ENCODE results near the gene LMBR1L.
A peak's percentile ranks its signal among the peaks of the same experiment; 100 is the strongest.

LMBR1L gene

GRCh38 chr12:49093792-49094159 is 16.9 kb downstream of the LMBR1L start:
- no peak overlapping the region for H3K27ac ChIP-seq (ENCODE audit: low read depth, low read length)

DNA sequence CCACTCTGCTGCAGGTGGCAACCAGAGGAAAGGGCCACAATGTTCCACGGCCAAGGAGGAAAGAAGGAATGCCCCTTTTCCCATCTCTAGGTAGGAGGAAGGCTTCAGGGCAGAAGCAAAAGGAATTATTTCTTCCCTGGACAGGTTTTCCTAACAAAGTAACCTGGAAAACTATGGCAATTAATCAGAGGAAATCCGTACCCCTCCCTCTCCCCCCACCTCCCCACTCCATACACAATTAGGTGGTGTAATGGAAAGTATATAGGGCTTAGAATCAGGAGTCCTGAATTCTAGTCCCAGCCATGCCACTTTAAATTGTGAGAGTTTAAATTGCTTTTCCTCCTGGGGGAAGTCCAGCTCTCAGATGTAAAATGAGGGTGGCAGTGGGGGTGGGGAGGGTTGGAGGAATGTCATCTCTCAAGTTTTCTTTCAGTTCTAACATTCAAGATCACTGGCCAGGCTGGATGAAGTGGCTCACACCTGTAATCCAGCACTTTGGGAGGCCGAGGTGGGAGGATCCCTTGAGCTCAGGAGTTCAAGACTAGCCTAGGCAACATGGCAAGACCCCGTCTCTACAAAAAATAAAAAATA is 17.7 kb downstream of the LMBR1L start:
- peaks cover 55% of the 10 kb centered on the region for H3K27me3 ChIP-seq (ENCODE audit: insufficient read depth, low read length)
- H3K4me3 ChIP-seq (ENCODE audit: low read depth, low read length): no peak overlapping the region
- H2AFZ ChIP-seq (ENCODE audit: low read length, unreplicated experiment): no peak overlapping the region

More at GRCh38 chr12:49093792-49094159, 16.9 kb downstream of the LMBR1L start:
- no peaks in the 10 kb centered on the region; the same call in 1 of the 2 replicates for H3K36me3 ChIP-seq (ENCODE audit: insufficient read depth, low read length)
- no peaks in the 10 kb centered on the region for H3K79me2 ChIP-seq (ENCODE audit: control insufficient read depth, insufficient read depth, low read length, unreplicated experiment)
- peaks cover 26% of the 10 kb centered on the region for H3K4me1 ChIP-seq (ENCODE audit: control insufficient read depth, insufficient read depth, low read length, unreplicated experiment)
- no peak overlapping the region for H2AFZ ChIP-seq (ENCODE audit: low read length, unreplicated experiment)
- peak overlapping the region; percentile 45; the same call in 1 of the 2 replicates for H3K4me3 ChIP-seq (ENCODE audit: low read depth, low read length)
- peaks cover 53% of the 10 kb centered on the region for H3K27me3 ChIP-seq (ENCODE audit: insufficient read depth, low read length)

DNA sequence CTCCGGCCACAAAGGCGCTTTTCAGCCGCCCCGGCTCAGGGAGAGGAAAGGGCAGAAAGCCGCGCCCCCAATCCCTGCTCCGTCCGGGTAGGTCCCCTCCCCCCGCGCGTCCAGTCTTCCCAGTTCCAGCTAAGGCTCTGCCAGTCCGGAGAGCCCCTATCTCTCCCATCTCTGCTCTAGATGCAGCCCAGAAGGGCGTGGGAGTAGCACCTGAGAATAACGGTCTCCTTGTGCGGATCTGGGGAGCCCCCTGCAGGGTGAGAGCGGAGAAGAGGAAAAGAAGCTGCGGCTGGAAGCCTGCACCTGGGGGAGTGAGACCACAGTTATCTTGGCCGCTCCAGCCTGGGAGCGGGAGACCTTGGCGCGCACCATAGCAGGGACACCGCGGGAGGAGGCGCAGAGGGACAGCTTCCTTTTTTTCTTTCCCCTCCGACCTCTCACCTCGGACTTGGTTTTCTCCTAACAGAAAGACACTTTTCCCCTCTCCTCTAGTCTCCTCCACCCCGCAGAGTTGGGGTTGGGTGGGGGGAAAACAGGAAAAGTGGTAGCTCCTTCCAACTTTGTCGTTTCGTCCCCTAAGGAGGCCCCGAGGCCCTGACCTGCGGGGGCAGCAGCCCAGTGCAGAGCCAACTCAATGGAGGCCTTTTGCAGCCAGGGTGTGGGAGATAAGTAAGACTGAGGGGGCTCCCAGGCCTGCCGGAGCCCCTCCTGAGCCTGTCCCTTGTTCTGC is 18.4 kb downstream of the LMBR1L start:
- Histone ChIP-seq H3K36me3 (ENCODE audit: insufficient read depth, low read length) (no peaks in the 10 kb centered on the region; the same call in 1 of the 2 replicates), H3K27ac (ENCODE audit: low read depth, low read length) (no peak overlapping the region), H3K79me2 (ENCODE audit: control insufficient read depth, insufficient read depth, low read length, unreplicated experiment) (no peaks in the 10 kb centered on the region), H3K27me3 (ENCODE audit: insufficient read depth, low read length) (peaks cover 55% of the 10 kb centered on the region), H3K4me3 (ENCODE audit: low read depth, low read length) (peak overlapping the region; percentile 66), H2AFZ (ENCODE audit: low read length, unreplicated experiment) (no peak overlapping the region), H3K4me1 (ENCODE audit: control insufficient read depth, insufficient read depth, low read length, unreplicated experiment) (peaks cover 26% of the 10 kb centered on the region)

More for the DNA sequence above, 17.7 kb downstream of the LMBR1L start:
- H3K79me2 ChIP-seq (ENCODE audit: control insufficient read depth, insufficient read depth, low read length, unreplicated experiment): no peaks in the 10 kb centered on the region
- no peaks in the 10 kb centered on the region; the same call in 1 of the 2 replicates for H3K36me3 ChIP-seq (ENCODE audit: insufficient read depth, low read length)
- peaks cover 26% of the 10 kb centered on the region for H3K4me1 ChIP-seq (ENCODE audit: control insufficient read depth, insufficient read depth, low read length, unreplicated experiment)
- H3K27ac ChIP-seq (ENCODE audit: low read depth, low read length): no peak overlapping the region

- H3K4me3 ChIP-seq (ENCODE audit: low read depth, low read length): peak overlapping the region; percentile 66
- H3K36me3 ChIP-seq (ENCODE audit: insufficient read depth, low read length): no peaks in the 10 kb centered on the region
- no peaks in the 10 kb centered on the region for H3K79me2 ChIP-seq (ENCODE audit: control insufficient read depth, insufficient read depth, low read length, unreplicated experiment)
- peaks cover 26% of the 10 kb centered on the region for H3K4me1 ChIP-seq (ENCODE audit: control insufficient read depth, insufficient read depth, low read length, unreplicated experiment)
- H3K27ac ChIP-seq (ENCODE audit: low read depth, low read length): no peak overlapping the region
- no peak overlapping the region for H2AFZ ChIP-seq (ENCODE audit: low read length, unreplicated experiment)
- H3K27me3 ChIP-seq (ENCODE audit: insufficient read depth, low read length): peaks cover 55% of the 10 kb centered on the region
Observed at GRCh38 chr12:49091836-49092085, 18.9 kb downstream of the LMBR1L start.

DNA sequence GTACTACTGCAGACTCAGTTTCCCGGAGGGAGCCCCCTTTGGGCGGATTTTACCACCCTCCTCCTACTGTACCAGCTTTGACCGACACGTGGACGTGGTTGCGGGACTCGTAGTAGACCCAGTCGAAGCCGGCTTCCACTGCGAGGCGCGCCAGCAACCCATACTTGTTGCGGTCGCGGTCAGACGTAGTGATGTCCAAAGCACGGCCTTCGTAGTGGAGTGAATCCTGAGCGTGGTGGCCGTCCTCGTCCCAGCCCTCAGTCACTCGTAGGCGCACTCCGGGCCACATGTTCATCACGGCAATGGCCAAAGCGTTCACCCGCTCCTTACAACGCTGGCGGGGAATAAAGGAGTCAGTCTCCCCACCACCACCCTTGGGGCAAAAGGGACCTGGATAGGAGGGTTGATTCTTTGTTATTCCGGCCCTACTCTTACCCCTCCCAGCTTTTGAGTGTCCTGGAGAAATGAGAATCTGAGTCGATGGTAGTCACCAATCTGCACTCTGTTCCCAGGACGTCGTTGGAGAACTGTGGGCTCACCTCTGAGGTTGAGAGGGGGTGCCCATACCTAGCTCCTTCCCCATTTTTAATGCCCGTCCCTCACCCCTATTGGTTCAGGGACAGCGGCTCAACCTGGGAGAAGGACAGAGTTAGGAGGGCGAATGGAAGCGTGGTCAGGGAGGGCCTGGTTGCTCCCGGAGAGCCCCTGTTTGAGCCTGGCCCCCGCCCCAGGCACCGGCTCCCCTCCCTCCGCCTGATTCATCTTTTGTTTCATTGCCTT is 19.4 kb downstream of the LMBR1L start:
- H3K4me3 ChIP-seq (ENCODE audit: low read depth, low read length): no peak overlapping the region
- H3K36me3 ChIP-seq (ENCODE audit: insufficient read depth, low read length): no peaks in the 10 kb centered on the region
- no peak overlapping the region for H3K27ac ChIP-seq (ENCODE audit: low read depth, low read length)
- H3K79me2 ChIP-seq (ENCODE audit: control insufficient read depth, insufficient read depth, low read length, unreplicated experiment): no peaks in the 10 kb centered on the region
- peaks cover 55% of the 10 kb centered on the region for H3K27me3 ChIP-seq (ENCODE audit: insufficient read depth, low read length)
- peaks cover 26% of the 10 kb centered on the region for H3K4me1 ChIP-seq (ENCODE audit: control insufficient read depth, insufficient read depth, low read length, unreplicated experiment)
- no peak overlapping the region for H2AFZ ChIP-seq (ENCODE audit: low read length, unreplicated experiment)

GRCh38 chr12:49089821-49090773 is 20.6 kb downstream of the LMBR1L start:
- H3K27ac ChIP-seq (ENCODE audit: low read depth, low read length): no peak overlapping the region
- H3K27me3 ChIP-seq (ENCODE audit: insufficient read depth, low read length): peaks cover 54% of the 10 kb centered on the region
- peaks cover 26% of the 10 kb centered on the region for H3K4me1 ChIP-seq (ENCODE audit: control insufficient read depth, insufficient read depth, low read length, unreplicated experiment)

DNA sequence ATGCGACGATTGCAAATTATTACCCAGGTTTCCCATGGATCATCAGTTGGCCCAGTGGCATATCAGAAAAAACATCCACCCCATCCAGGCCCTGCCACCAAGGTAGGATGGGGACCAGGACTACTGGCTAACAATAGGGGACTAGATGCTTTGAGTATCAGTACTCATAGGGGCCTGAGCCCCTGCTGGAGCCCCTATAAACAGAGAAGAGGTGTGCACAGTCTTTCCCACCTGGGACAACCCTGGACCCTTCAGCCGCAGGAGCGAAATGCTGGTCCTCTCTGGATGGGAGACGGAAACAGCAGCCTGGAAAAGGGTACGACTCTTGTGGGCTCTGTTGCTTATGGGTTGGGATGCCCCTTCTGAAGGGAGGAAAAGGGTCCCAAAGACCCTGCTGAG is 21.7 kb downstream of the LMBR1L start:
- peaks cover 42% of the 10 kb centered on the region for H3K27me3 ChIP-seq (ENCODE audit: insufficient read depth, low read length)

More at GRCh38 chr12:49089821-49090773, 20.6 kb downstream of the LMBR1L start:
- Histone ChIP-seq H3K79me2 (ENCODE audit: control insufficient read depth, insufficient read depth, low read length, unreplicated experiment) (no peaks in the 10 kb centered on the region), H3K36me3 (ENCODE audit: insufficient read depth, low read length) (no peaks in the 10 kb centered on the region), H3K4me3 (ENCODE audit: low read depth, low read length) (peak overlapping the region; percentile 77), H2AFZ (ENCODE audit: low read length, unreplicated experiment) (peak overlapping the region; percentile 35)

GRCh38 chr12:49088150-49088931 is 22.3 kb downstream of the LMBR1L start:
- Histone ChIP-seq H3K4me3 (ENCODE audit: low read depth, low read length) (peak overlapping the region; percentile 34; the same call in 1 of the 2 replicates), H2AFZ (ENCODE audit: low read length, unreplicated experiment) (peak overlapping the region; percentile 34), H3K36me3 (ENCODE audit: insufficient read depth, low read length) (no peaks in the 10 kb centered on the region), H3K4me1 (ENCODE audit: control insufficient read depth, insufficient read depth, low read length, unreplicated experiment) (peaks cover 12% of the 10 kb centered on the region), H3K27me3 (ENCODE audit: insufficient read depth, low read length) (peaks cover 36% of the 10 kb centered on the region), H3K27ac (ENCODE audit: low read depth, low read length) (no peak overlapping the region), H3K79me2 (ENCODE audit: control insufficient read depth, insufficient read depth, low read length, unreplicated experiment) (no peaks in the 10 kb centered on the region)

More for the DNA sequence above, 21.7 kb downstream of the LMBR1L start:
- Histone ChIP-seq H2AFZ (ENCODE audit: low read length, unreplicated experiment) (no peak overlapping the region), H3K4me3 (ENCODE audit: low read depth, low read length) (no peak overlapping the region), H3K4me1 (ENCODE audit: control insufficient read depth, insufficient read depth, low read length, unreplicated experiment) (peaks cover 15% of the 10 kb centered on the region), H3K79me2 (ENCODE audit: control insufficient read depth, insufficient read depth, low read length, unreplicated experiment) (no peaks in the 10 kb centered on the region), H3K27ac (ENCODE audit: low read depth, low read length) (no peak overlapping the region), H3K36me3 (ENCODE audit: insufficient read depth, low read length) (no peaks in the 10 kb centered on the region)

- no peak overlapping the region for H3K4me3 ChIP-seq (ENCODE audit: low read depth, low read length)
- no peak overlapping the region for H2AFZ ChIP-seq (ENCODE audit: low read length, unreplicated experiment)
- H3K4me1 ChIP-seq (ENCODE audit: control insufficient read depth, insufficient read depth, low read length, unreplicated experiment): peaks cover 4% of the 10 kb centered on the region
- peaks cover 18% of the 10 kb centered on the region for H3K27me3 ChIP-seq (ENCODE audit: insufficient read depth, low read length)
- H3K27ac ChIP-seq (ENCODE audit: low read depth, low read length): no peak overlapping the region
- H3K36me3 ChIP-seq (ENCODE audit: insufficient read depth, low read length): no peaks in the 10 kb centered on the region
- H3K79me2 ChIP-seq (ENCODE audit: control insufficient read depth, insufficient read depth, low read length, unreplicated experiment): no peaks in the 10 kb centered on the region
Observed at GRCh38 chr12:49086116-49086515, 24.5 kb downstream of the LMBR1L start.
